Progenitor cell of endocrine pancreas (in vitro differentiated cells): ENCODE data around the gene PARN. TPM values are rescaled to one million over a fixed set of nuclear protein-coding genes. Genes with fewer than 3 reads are reported as not detected.

Experiments
- DNase-seq: peaks from one replicate; pipeline ENCODE4 v3.0.0; 2021; ENCODE audit warnings: low spot score; ENCODE audit not compliant: unreplicated experiment
- H3K27ac Mint-ChIP-seq: 2 replicates; pipeline ENCODE4 v1.8.0; 2021; ENCODE audit warnings: mild to moderate bottlenecking, moderate library complexity, mixed read lengths
- H3K27me3 Mint-ChIP-seq: 2 replicates; pipeline ENCODE4 v1.8.0; 2021; ENCODE audit warnings: mixed read lengths
- H3K36me3 Mint-ChIP-seq: 2 replicates; pipeline ENCODE4 v1.8.0; 2022; ENCODE audit warnings: mixed read lengths; ENCODE audit not compliant: insufficient read depth
- H3K4me1 Mint-ChIP-seq: 2 replicates; pipeline ENCODE4 v1.8.0; 2021; ENCODE audit warnings: low read depth, mixed read lengths
- H3K4me3 Mint-ChIP-seq: 2 replicates; pipeline ENCODE4 v1.8.0; 2021; ENCODE audit warnings: low read depth, mild to moderate bottlenecking, moderate library complexity, mixed read lengths
- H3K9me3 Mint-ChIP-seq: 2 replicates; pipeline ENCODE4 v1.8.0; 2021; ENCODE audit warnings: low read depth, mixed read lengths
- CTCF ChIP-seq: fragments of 200-600 bp; sonication (generic); IDR thresholded peaks from one replicate; pipeline ENCODE4 v1.5.0; 2021; ENCODE audit warnings: antibody characterized with exemption, mild to moderate bottlenecking; ENCODE audit not compliant: unreplicated experiment
- total RNA-seq: library from RNA; stranded (reverse); gene quantifications from 2 replicates; pipeline ENCODE4 v1.2.1, GENCODE V29; 2021

Gene PARN
- total RNA-seq, 1 donor from 2014 or later = 31.4 TPM

GRCh38 chr16:14496047-14496770, 133.9 kb downstream of the PARN start:
- peaks cover 2% of the 10 kb centered on the region for H3K36me3 Mint-ChIP-seq
- no peaks in the 10 kb centered on the region for H3K27me3 Mint-ChIP-seq
- H3K27ac Mint-ChIP-seq = peak overlapping the region; percentile 91
- no peak for DNase-seq
- no peak overlapping the region for H3K4me3 Mint-ChIP-seq
- no peaks in the 10 kb centered on the region for H3K9me3 Mint-ChIP-seq
- no peak for TF ChIP-seq CTCF
- H3K4me1 Mint-ChIP-seq = peaks cover 67% of the 10 kb centered on the region

DNA sequence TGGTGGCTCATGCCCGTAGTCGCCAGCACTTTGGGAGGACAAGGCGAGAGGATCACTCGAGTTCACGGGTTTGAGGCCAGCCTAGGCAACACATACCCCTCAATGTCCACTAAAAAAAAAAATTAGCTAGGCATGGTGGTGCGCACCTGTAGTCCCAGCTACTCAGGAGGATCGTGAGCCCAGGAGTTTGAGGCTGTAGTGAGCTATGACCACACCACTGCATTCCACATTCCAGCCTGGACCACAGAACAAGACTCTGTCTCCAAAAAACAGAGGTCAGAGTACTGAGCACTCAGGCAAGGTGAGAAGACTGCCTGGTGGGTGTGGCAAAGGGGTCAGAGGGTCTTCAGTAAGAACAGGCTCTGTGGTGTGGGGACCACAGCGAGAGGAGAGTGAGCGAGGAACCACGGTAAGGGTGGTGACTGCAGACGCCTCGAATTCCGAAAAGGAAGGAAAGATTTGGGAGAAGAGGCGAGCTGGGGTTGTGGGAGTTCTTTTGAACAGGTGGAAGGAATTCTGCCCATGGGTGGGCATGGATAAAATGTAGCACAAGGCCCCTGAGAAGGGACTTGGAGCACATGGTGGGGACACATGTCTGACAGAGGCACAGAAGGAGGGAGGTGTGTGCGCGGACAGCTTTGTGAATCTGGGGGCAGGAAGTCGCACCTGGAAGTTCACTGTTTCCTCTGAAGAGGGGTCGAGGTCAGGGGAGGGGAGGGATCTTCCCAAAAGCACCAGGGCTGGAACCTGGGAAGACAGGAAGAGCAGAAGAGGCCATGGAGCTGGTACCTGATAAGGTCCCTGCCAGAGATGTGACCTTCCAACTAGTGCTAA, 134.6 kb downstream of the PARN start:
- DNase-seq = no peak
- Mint-ChIP-seq H3K36me3 (peaks cover 2% of the 10 kb centered on the region), H3K27me3 (no peaks in the 10 kb centered on the region), H3K4me3 (no peak overlapping the region), H3K4me1 (peaks cover 68% of the 10 kb centered on the region), H3K9me3 (no peaks in the 10 kb centered on the region), H3K27ac (peak overlapping the region; percentile 91)
- TF ChIP-seq CTCF = no peak

DNA sequence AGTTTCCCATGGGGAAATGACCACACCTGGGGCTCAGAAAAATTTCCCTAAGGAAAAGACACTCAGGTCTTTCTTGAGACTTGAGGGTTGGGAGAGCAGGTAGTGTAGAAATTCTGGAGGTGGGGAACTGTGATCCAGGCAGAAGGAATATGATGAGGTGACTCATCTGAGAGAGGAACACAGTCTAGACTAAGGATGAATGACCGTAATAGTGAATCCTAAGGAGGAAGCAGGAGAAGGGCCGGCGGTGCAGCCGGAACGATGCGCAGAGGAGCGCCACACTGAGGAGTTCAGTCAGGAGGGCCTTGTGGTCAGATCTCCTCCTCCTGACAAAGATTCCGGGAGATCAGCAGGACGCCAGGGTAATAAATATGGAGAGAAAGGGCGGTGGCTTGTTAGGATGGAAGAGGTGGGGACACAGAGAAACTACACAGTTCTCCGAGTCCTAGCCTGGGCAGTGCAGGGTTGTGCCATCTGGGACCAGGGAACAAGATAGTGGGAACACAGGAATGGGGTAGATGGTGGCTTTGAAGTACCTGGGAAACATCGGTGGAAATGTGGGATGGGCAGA, 135.6 kb downstream of the PARN start:
- TF ChIP-seq CTCF = no peak
- Mint-ChIP-seq H3K36me3 (peaks cover 2% of the 10 kb centered on the region), H3K4me3 (no peak overlapping the region), H3K27ac (peak overlapping the region; percentile 91), H3K9me3 (no peaks in the 10 kb centered on the region), H3K4me1 (peaks cover 70% of the 10 kb centered on the region), H3K27me3 (no peaks in the 10 kb centered on the region)
- DNase-seq = no peak

DNA sequence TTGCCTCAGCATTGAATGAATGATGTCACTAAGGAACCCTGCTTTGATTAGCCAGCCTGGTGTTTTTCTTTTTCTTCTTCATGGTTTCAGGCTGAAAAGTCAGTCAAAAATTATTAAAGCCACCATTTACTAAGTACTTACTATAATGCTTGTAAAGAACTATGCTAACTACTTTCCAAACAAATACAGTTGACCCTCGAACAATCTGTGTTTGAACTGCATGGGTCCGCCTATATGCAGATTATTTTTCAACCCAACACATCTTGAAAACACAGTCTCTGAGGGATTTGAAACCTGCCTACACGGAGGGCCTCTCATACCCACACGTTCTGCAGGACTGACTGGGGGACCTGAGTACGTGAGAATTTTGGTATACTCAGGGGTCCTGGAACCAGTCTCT, 136.3 kb downstream of the PARN start:
- Mint-ChIP-seq H3K27me3 (no peaks in the 10 kb centered on the region), H3K4me1 (peaks cover 66% of the 10 kb centered on the region), H3K9me3 (no peaks in the 10 kb centered on the region), H3K4me3 (no peak overlapping the region), H3K36me3 (peaks cover 2% of the 10 kb centered on the region), H3K27ac (no peak overlapping the region)
- DNase-seq = no peak
- no peak for TF ChIP-seq CTCF

- peaks cover 64% of the 10 kb centered on the region for H3K4me1 Mint-ChIP-seq
Observed at GRCh38 chr16:14492614-14493013, 137.4 kb downstream of the PARN start.

More at GRCh38 chr16:14492614-14493013, 137.4 kb downstream of the PARN start:
- Mint-ChIP-seq H3K9me3 (no peaks in the 10 kb centered on the region), H3K27me3 (no peaks in the 10 kb centered on the region), H3K4me3 (no peak overlapping the region), H3K36me3 (peaks cover 2% of the 10 kb centered on the region), H3K27ac (no peak overlapping the region)
- no peak for TF ChIP-seq CTCF
- no peak for DNase-seq
